ENCODE measurements around the gene LUC7L3. TPM values are rescaled to one million over a fixed set of nuclear protein-coding genes. Genes with fewer than 3 reads are reported as not detected.

LUC7L3 gene
- total and polyA plus RNA-seq, 12 donors, result 33.7 to 188 (median 46.8) TPM

GRCh38 chr17:50684612-50685333 lies 34.6 kb upstream of the LUC7L3 start:
- Histone ChIP-seq H3K4me1 (peaks cover 0 to 35% (median 15%) of the 10 kb centered on the region in 9 donors), H3K9me3 (no peaks in the 10 kb centered on the region), H3K36me3 (no peaks in the 10 kb centered on the region), H3K27me3 (no peaks in the 10 kb centered on the region), H3K27ac (no peak overlapping the region), H3K4me3 (no peak overlapping the region)
- DNase-seq (no peak), ATAC-seq (no peak)
- intact Hi-C loops (cut with DNase I), result loop anchor here in 7 of 10 donors (5.0 to 10.0 kb wide), 4 partner anchors 52 to 200 kb away; partner anchors contain the start of genes ABCC3 (in 5 of the 7) and SPATA20 (in 3 of the 7)
- no peak for TF ChIP-seq CTCF (IDR thresholded peaks at IDR 0.05)
- WGBS, 2 donors, result 82 to 83% methylated on average over 15 of the region's 15 CpGs

GRCh38 chr17:50685334-50685665 lies 34.1 kb upstream of the LUC7L3 start:
- intact Hi-C loops (cut with DNase I), result loop anchor here in 2 of 10 donors (5.0 to 10.0 kb wide), 2 partner anchors 133 to 200 kb away; no protein-coding TSS in a partner anchor
- Histone ChIP-seq H3K4me1 (peaks cover 0 to 37% (median 15%) of the 10 kb centered on the region in 9 donors), H3K4me3 (no peak overlapping the region), H3K27me3 (no peaks in the 10 kb centered on the region), H3K9me3 (no peaks in the 10 kb centered on the region), H3K27ac (no peak overlapping the region), H3K36me3 (no peaks in the 10 kb centered on the region)
- ATAC-seq (no peak), DNase-seq (no peak)
- TF ChIP-seq CTCF (IDR thresholded peaks at IDR 0.05), result no peak
- 92 to 97% methylated on average over 1 of the region's 1 CpG for WGBS, 2 donors

DNA sequence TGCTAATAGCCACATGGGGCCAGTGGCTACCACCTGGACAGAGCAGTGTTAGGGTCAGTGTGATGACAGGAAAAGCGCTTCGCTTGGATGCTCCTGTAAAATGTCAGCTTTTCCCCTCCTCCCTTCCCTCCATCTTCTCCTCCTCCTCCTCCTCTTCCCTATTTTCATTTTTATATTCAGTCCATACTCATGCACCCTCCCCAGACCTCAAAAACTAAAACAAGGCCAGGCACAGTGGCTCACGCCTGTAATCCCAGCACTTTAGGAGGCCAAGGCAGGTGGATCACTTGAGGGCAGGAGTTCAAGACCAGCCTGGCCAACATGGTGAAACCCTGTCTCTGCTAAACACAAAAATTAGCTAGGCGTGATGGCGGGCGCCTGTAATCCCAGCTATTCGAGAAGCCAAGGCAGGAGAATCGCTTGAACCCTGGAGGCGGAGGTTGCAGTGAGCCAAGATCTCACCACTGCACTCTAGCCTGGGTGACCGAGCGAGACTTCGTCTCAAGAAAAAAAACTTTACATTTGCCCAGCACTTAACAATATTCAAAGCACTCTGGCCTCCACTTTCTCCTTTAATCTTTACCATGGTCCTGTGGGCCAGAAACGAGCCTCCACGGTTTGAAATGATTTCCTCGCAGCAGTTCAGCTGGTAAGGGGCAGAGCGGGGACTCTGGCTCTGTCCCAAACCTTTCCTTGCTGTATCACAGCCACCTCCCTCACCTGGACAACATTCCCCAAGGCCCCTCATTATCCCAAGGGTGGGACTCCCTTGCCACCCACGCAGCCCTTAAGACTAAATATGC lies 33.5 kb upstream of the LUC7L3 start:
- H3K4me1 ChIP-seq, result peaks cover 0 to 36% (median 15%) of the 10 kb centered on the region in 9 donors
- no peaks in the 10 kb centered on the region for H3K36me3 ChIP-seq
- intact Hi-C loops (cut with DNase I), result loop anchor here in 3 of 10 donors (2.0 to 10.0 kb wide), 3 partner anchors 47 to 201 kb away; no protein-coding TSS in a partner anchor
- WGBS, 2 donors, result 86% methylated on average over 17 of the region's 17 CpGs
- ATAC-seq, result no peak
- TF ChIP-seq CTCF (IDR thresholded peaks at IDR 0.05), result no peak
- H3K9me3 ChIP-seq, result no peaks in the 10 kb centered on the region
- H3K27ac ChIP-seq, result peak overlapping the region in 7 of 10 donors; percentile 39 to 65 (median 56)
- no peak overlapping the region for H3K4me3 ChIP-seq
- no peak for DNase-seq
- no peaks in the 10 kb centered on the region for H3K27me3 ChIP-seq

DNA sequence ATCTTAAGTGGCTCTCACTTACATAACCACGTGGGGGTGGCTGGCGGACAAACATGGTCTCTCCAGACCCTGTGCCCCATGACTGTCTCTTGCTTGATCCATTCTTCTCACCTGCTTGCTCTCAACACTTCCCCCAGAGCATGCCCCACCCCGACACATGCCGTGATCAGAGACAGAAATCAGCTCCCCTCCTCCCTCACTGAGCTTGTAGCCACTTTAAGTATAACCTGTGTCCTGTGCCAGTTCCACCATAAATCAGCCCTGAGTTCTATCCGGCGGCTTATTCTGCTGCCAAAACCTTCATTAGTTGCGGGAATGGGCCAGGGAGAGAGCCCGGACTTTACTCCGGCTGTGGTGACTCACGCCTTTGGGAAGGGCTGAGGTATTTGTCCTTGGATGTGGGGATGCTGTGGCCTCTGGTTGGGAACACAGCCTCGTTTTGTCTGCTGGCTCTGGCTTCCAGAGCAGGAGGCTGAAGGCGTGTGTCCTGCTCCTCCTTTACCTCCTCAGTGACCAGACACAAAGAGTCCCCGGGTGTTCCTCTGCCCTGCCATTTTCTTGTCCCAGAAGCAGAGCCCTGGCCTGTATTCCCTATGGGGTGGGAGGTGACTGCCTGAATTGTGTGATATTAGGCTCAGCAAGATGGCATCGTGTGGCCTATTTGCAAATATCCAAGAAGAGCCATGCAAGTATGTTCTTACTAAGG lies 32.8 kb upstream of the LUC7L3 start:
- DNase-seq (peak in 1 of 2 donors; percentile 34), ATAC-seq (peak; percentile 21 to 91 (median 77))
- no peaks in the 10 kb centered on the region for H3K36me3 ChIP-seq
- peak overlapping the region in 7 of 10 donors; percentile 39 to 65 (median 56) for H3K27ac ChIP-seq
- TF ChIP-seq CTCF (IDR thresholded peaks at IDR 0.05), result no peak
- H3K27me3 ChIP-seq, result no peaks in the 10 kb centered on the region
- intact Hi-C loops (cut with DNase I), result loop anchor here in 3 of 10 donors (2.0 to 10.0 kb wide), 3 partner anchors 48 to 202 kb away; no protein-coding TSS in a partner anchor
- H3K9me3 ChIP-seq, result no peaks in the 10 kb centered on the region
- H3K4me3 ChIP-seq, result no peak overlapping the region
- WGBS, 2 donors, result 49 to 57% methylated on average over 14 of the region's 14 CpGs
- H3K4me1 ChIP-seq, result peaks cover 2 to 36% (median 13%) of the 10 kb centered on the region in 9 donors
